Measurements from ENCODE around the gene RNF40.
A peak's percentile ranks its signal among the peaks of the same experiment; 100 is the strongest.

The RNF40 gene

DNA sequence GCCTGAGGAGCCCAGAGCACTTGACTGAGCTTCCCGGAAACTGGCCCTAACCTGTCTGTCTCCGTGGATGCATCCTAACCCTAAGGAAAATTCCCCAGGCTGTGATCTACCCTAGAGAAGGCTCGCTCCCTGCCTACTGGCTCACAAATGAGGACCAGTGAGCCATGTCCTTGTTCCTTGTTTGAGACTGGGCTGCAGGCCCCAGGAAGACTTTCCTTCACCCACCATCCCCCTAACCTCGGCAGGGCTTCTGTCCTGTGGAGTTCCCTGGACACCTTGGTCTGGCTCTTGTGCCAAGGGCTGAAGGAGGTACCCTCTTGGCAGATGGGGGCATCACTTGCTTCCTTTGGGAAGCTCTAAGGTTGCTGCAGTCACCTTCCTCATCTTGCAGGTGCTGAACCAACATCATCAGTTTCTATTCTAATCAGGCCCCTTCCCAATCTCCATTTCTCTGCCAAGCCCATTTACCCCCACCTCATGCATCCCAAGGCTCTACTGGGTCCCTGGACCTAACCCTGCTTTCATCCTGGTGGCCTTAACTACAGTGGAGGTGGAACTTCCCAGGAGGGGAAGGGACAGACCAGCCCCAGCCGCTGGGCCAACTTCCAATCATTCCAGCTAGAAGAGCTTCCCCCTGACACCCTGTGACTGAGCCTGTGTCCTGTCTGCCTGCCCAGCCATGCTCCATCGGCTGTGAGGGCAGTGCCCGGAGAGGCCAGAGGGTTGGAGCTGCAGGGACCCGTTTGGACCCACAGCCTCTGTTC lies 12.4 kb downstream of the RNF40 start:
- Histone ChIP-seq H3K36me3 (ENCODE audit: control insufficient read depth, low read length) (peaks cover 55% of the 10 kb centered on the region), H3K27ac (ENCODE audit: low read depth, low read length) (no peak overlapping the region), H3F3A (ENCODE audit: control insufficient read depth, insufficient read depth) (peaks cover 7% of the 10 kb centered on the region; the same call in 1 of the 2 replicates), H3K9me3 (ENCODE audit: control insufficient read depth, insufficient read depth, low read length) (no peaks in the 10 kb centered on the region), H3K4me1 (ENCODE audit: control insufficient read depth, low read length) (peaks cover 19% of the 10 kb centered on the region), H3K4me2 (ENCODE audit: low read length) (peak overlapping the region; percentile 80), H4K20me1 (ENCODE audit: control insufficient read depth, insufficient read depth, low read depth, low read length) (no peaks in the 10 kb centered on the region), H3K9me2 (replicated peaks; ENCODE audit: control insufficient read depth, low read length) (no peaks in the 10 kb centered on the region), H3K79me2 (ENCODE audit: control insufficient read depth, low read length) (peaks cover 12% of the 10 kb centered on the region), H3K27me3 (ENCODE audit: control insufficient read depth, low read length) (no peaks in the 10 kb centered on the region), H3K4me3 (ENCODE audit: low read length) (peak overlapping the region; percentile 83)
- TF ChIP-seq EZH2phosphoT487 (IDR thresholded peaks at IDR 0.05; ENCODE audit: borderline replicate concordance, low read length) = no peak
- TF ChIP-seq, protein P1, sequence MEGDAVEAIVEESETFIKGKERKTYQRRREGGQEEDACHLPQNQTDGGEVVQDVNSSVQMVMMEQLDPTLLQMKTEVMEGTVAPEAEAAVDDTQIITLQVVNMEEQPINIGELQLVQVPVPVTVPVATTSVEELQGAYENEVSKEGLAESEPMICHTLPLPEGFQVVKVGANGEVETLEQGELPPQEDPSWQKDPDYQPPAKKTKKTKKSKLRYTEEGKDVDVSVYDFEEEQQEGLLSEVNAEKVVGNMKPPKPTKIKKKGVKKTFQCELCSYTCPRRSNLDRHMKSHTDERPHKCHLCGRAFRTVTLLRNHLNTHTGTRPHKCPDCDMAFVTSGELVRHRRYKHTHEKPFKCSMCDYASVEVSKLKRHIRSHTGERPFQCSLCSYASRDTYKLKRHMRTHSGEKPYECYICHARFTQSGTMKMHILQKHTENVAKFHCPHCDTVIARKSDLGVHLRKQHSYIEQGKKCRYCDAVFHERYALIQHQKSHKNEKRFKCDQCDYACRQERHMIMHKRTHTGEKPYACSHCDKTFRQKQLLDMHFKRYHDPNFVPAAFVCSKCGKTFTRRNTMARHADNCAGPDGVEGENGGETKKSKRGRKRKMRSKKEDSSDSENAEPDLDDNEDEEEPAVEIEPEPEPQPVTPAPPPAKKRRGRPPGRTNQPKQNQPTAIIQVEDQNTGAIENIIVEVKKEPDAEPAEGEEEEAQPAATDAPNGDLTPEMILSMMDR (IDR thresholded peaks at IDR 0.05; ENCODE audit: low read depth, low read length, poor library complexity, severe bottlenecking) = no peak

DNA sequence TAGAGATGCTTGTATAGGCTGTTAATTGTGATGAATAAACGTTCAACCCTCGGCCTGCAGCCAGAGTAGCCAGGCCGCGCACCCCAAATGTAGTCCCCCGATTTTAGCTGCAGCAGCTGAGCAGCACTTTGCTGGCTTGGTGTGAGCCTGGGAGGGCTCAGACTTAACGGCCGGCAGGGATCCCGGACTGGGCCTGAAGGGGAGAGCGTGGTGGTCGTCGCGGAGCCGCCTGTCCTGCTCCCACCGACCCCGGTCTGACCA lies 12.9 kb downstream of the RNF40 start:
- Histone ChIP-seq H3K79me2 (ENCODE audit: control insufficient read depth, low read length) (peaks cover 12% of the 10 kb centered on the region), H3F3A (ENCODE audit: control insufficient read depth, insufficient read depth) (peaks cover 7% of the 10 kb centered on the region; the same call in 1 of the 2 replicates), H3K4me3 (ENCODE audit: low read length) (peak overlapping the region; percentile 83), H3K36me3 (ENCODE audit: control insufficient read depth, low read length) (peaks cover 52% of the 10 kb centered on the region), H3K9me2 (replicated peaks; ENCODE audit: control insufficient read depth, low read length) (no peaks in the 10 kb centered on the region), H3K4me2 (ENCODE audit: low read length) (peak overlapping the region; percentile 80), H3K27me3 (ENCODE audit: control insufficient read depth, low read length) (no peaks in the 10 kb centered on the region), H3K9me3 (ENCODE audit: control insufficient read depth, insufficient read depth, low read length) (no peaks in the 10 kb centered on the region), H4K20me1 (ENCODE audit: control insufficient read depth, insufficient read depth, low read depth, low read length) (no peaks in the 10 kb centered on the region), H3K4me1 (ENCODE audit: control insufficient read depth, low read length) (peaks cover 19% of the 10 kb centered on the region), H3K27ac (ENCODE audit: low read depth, low read length) (peak overlapping the region; percentile 56; the same call in 1 of the 2 replicates)
- TF ChIP-seq, protein P1 (IDR thresholded peaks at IDR 0.05; ENCODE audit: low read depth, low read length, poor library complexity, severe bottlenecking) = no peak
- TF ChIP-seq EZH2phosphoT487 (IDR thresholded peaks at IDR 0.05; ENCODE audit: borderline replicate concordance, low read length) = no peak

DNA sequence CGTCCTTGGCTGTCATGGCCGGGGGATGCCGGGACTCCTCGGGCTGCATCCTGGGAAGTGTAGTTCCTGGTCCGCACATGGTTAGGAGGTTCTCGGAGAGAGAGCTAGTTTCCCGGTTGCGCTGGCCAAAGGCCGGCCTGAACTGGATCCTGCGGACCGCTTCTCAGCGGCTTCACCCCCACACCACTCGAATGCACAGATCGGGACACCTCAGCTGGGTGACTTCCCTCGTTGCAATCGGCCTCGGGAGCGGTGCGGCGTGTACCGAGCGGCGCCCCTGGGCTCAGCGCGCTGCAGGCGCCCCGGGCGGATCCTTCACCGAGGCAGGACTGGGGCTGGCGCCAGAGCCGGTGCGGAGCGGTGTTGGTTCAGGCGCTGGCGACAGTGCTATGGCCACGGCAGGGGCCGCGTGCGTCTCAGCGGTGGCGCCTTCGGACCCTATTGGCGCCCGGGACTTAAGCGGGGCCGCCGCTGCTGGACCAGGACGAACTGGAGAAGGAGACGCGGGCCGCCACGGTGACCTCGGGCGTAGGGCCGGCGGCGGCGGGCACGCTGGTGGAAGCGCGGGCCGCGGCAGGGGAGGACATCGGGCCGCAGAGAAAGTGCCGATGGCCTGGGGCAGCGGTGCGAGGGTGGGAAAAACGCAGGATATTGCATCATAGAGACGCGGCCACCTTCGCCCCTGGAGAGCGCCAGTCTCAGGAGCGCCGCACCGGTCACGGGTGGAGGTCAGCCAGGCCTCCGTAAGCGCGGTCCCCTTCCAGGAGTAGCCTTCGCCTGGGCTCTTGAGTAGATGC lies 13.5 kb downstream of the RNF40 start:
- Histone ChIP-seq H3K9me3 (ENCODE audit: control insufficient read depth, insufficient read depth, low read length) (no peaks in the 10 kb centered on the region), H3K4me1 (ENCODE audit: control insufficient read depth, low read length) (peaks cover 19% of the 10 kb centered on the region), H3K27ac (ENCODE audit: low read depth, low read length) (peak overlapping the region; percentile 56), H3K36me3 (ENCODE audit: control insufficient read depth, low read length) (peaks cover 46% of the 10 kb centered on the region), H3K79me2 (ENCODE audit: control insufficient read depth, low read length) (peaks cover 12% of the 10 kb centered on the region), H3F3A (ENCODE audit: control insufficient read depth, insufficient read depth) (peaks cover 7% of the 10 kb centered on the region; the same call in 1 of the 2 replicates), H3K27me3 (ENCODE audit: control insufficient read depth, low read length) (no peaks in the 10 kb centered on the region), H4K20me1 (ENCODE audit: control insufficient read depth, insufficient read depth, low read depth, low read length) (no peaks in the 10 kb centered on the region), H3K9me2 (replicated peaks; ENCODE audit: control insufficient read depth, low read length) (no peaks in the 10 kb centered on the region), H3K4me3 (ENCODE audit: low read length) (peak overlapping the region; percentile 83), H3K4me2 (ENCODE audit: low read length) (peak overlapping the region; percentile 80)
- TF ChIP-seq EZH2phosphoT487 (IDR thresholded peaks at IDR 0.05; ENCODE audit: borderline replicate concordance, low read length) = no peak
- TF ChIP-seq, protein P1 (IDR thresholded peaks at IDR 0.05; ENCODE audit: low read depth, low read length, poor library complexity, severe bottlenecking) = no peak
